ENCODE measurements around the gene ZNF165.

The ZNF165 gene

GRCh38 chr6:28124350-28124970 lies 44.1 kb downstream of the ZNF165 start, which contains the start of gene ZSCAN16:
Gene ZSCAN16, plus strand, starts transcription at chr6:28124609. Its CDS starts 835 bp downstream, at chr6:28125444.
- DNase-seq: peak; percentile 83

GRCh38 chr6:28124971-28125353 lies 44.6 kb downstream of the ZNF165 start:
- DNase-seq: no peak

- DNase-seq: no peak
Measured at GRCh38 chr6:28125401-28125800, 45.0 kb downstream of the ZNF165 start.

- DNase-seq: peak; percentile 59
Measured at GRCh38 chr6:28134015-28134414, 53.6 kb downstream of the ZNF165 start.

- no peak for DNase-seq
Measured at GRCh38 chr6:28134716-28135115, 54.3 kb downstream of the ZNF165 start.

GRCh38 chr6:28135393-28135792 lies 55.0 kb downstream of the ZNF165 start:
- no peak for DNase-seq

- peak; percentile 97 for DNase-seq
Measured at GRCh38 chr6:28136585-28137504, 56.5 kb downstream of the ZNF165 start.

GRCh38 chr6:28137505-28137981 lies 57.2 kb downstream of the ZNF165 start:
- DNase-seq: peak; percentile 39
